ENCODE results near the gene ANKRD53. TPM values are rescaled to one million over a fixed set of nuclear protein-coding genes. Genes with fewer than 3 reads are reported as not detected.
"Not testable (repeated sequence)": the region's sequence is repeated elsewhere in the genome, so short reads cannot be mapped to it uniquely, and the experiment has no call there.

The ANKRD53 gene
- total and polyA plus RNA-seq, 5 donors from 2014 or later, result 0.09 to 0.94 TPM; not detected in 3

- H3K27ac Mint-ChIP-seq, result no peak overlapping the region
- no peaks in the 10 kb centered on the region for H3K4me1 ChIP-seq (ENCODE audit: control insufficient read depth, insufficient read depth, low read length, poor library complexity, severe bottlenecking)
- H3K4me3 Mint-ChIP-seq, result no peak overlapping the region
- no peak for DNase-seq
- peaks cover 0 to 7% (median 6%) of the 10 kb centered on the region in 4 donors for H3K4me1 Mint-ChIP-seq
- no peaks in the 10 kb centered on the region for H3K9me3 Mint-ChIP-seq
- H3K27me3 ChIP-seq (ENCODE audit: control insufficient read depth, insufficient read depth, low read length), result no peaks in the 10 kb centered on the region
- no peaks in the 10 kb centered on the region for H3K36me3 ChIP-seq (ENCODE audit: control insufficient read depth, insufficient read depth, low read length)
- H3K4me3 ChIP-seq (ENCODE audit: low read depth, low read length), result no peak overlapping the region
- ATAC-seq (ENCODE audit: low read depth in 2 of 2), result no peak
- no peak overlapping the region for H3K27ac ChIP-seq (ENCODE audit: insufficient read depth, low read length, poor library complexity, severe bottlenecking)
- H3K27me3 Mint-ChIP-seq, result no peaks in the 10 kb centered on the region
- H3K36me3 Mint-ChIP-seq, result no peaks in the 10 kb centered on the region
- H3K9me3 ChIP-seq (ENCODE audit: control insufficient read depth in 2 of 2, low read length in 2 of 2), result no peaks in the 10 kb centered on the region
Measured at GRCh38 chr2:71018625-71019024, 40.2 kb downstream of the ANKRD53 start.

- not testable (repeated sequence) for H3K27ac ChIP-seq (ENCODE audit: insufficient read depth, low read length, poor library complexity, severe bottlenecking); H3K4me1 Mint-ChIP-seq; H3K36me3 ChIP-seq (ENCODE audit: control insufficient read depth, insufficient read depth, low read length); H3K4me3 Mint-ChIP-seq; H3K36me3 Mint-ChIP-seq; ATAC-seq (ENCODE audit: low read depth in 2 of 2); H3K4me1 ChIP-seq (ENCODE audit: control insufficient read depth, insufficient read depth, low read length, poor library complexity, severe bottlenecking); DNase-seq; H3K4me3 ChIP-seq (ENCODE audit: low read depth, low read length); H3K9me3 Mint-ChIP-seq; H3K9me3 ChIP-seq (ENCODE audit: control insufficient read depth in 2 of 2, low read length in 2 of 2); H3K27me3 Mint-ChIP-seq; H3K27me3 ChIP-seq (ENCODE audit: control insufficient read depth, insufficient read depth, low read length); H3K27ac Mint-ChIP-seq
Measured at GRCh38 chr2:71019989-71020388, 41.6 kb downstream of the ANKRD53 start.

GRCh38 chr2:71021394-71021793 is 43.0 kb downstream of the ANKRD53 start:
- not testable (repeated sequence) for H3K4me3 ChIP-seq (ENCODE audit: low read depth, low read length); H3K27me3 Mint-ChIP-seq; H3K4me1 Mint-ChIP-seq; H3K9me3 Mint-ChIP-seq; H3K27ac ChIP-seq (ENCODE audit: insufficient read depth, low read length, poor library complexity, severe bottlenecking); H3K27me3 ChIP-seq (ENCODE audit: control insufficient read depth, insufficient read depth, low read length); H3K9me3 ChIP-seq (ENCODE audit: control insufficient read depth in 2 of 2, low read length in 2 of 2); H3K4me1 ChIP-seq (ENCODE audit: control insufficient read depth, insufficient read depth, low read length, poor library complexity, severe bottlenecking); H3K36me3 ChIP-seq (ENCODE audit: control insufficient read depth, insufficient read depth, low read length); H3K36me3 Mint-ChIP-seq; ATAC-seq (ENCODE audit: low read depth in 2 of 2); H3K4me3 Mint-ChIP-seq; DNase-seq
- H3K27ac Mint-ChIP-seq, result peak overlapping the region in 1 of 3 donors; percentile 42

- not testable (repeated sequence) for H3K4me1 Mint-ChIP-seq, H3K4me3 Mint-ChIP-seq
- peak overlapping the region; percentile 61 to 72 (median 69) for H3K27ac Mint-ChIP-seq
Measured at GRCh38 chr2:71023553-71024243, 45.3 kb downstream of the ANKRD53 start.

More at GRCh38 chr2:71023553-71024243, 45.3 kb downstream of the ANKRD53 start:
- not testable (repeated sequence) for H3K27me3 Mint-ChIP-seq; H3K9me3 ChIP-seq (ENCODE audit: control insufficient read depth in 2 of 2, low read length in 2 of 2); H3K36me3 Mint-ChIP-seq; ATAC-seq (ENCODE audit: low read depth in 2 of 2); H3K27me3 ChIP-seq (ENCODE audit: control insufficient read depth, insufficient read depth, low read length); H3K4me1 ChIP-seq (ENCODE audit: control insufficient read depth, insufficient read depth, low read length, poor library complexity, severe bottlenecking); H3K4me3 ChIP-seq (ENCODE audit: low read depth, low read length); H3K27ac ChIP-seq (ENCODE audit: insufficient read depth, low read length, poor library complexity, severe bottlenecking); H3K9me3 Mint-ChIP-seq; H3K36me3 ChIP-seq (ENCODE audit: control insufficient read depth, insufficient read depth, low read length)
- peak in 2 of 3 donors; percentile 32 to 33 for DNase-seq

Other genes starting within 250 kb of the ANKRD53 start
- gene ADD2, start 210.4 kb upstream of the ANKRD53 start, total RNA-seq, result 0.67 TPM
- under 1 TPM in 1 of 4 donors, not detected in 3; 0.02 TPM for gene ADD2, start 210.4 kb upstream of the ANKRD53 start, polyA plus RNA-seq
- gene FIGLA, start 188.0 kb upstream of the ANKRD53 start, total RNA-seq, result not detected
- gene FIGLA, start 188.0 kb upstream of the ANKRD53 start, polyA plus RNA-seq, result not detected
- not detected for gene CLEC4F, start 158.0 kb upstream of the ANKRD53 start, total RNA-seq
- not detected for gene CLEC4F, start 158.0 kb upstream of the ANKRD53 start, polyA plus RNA-seq
- not detected for gene CD207, start 142.8 kb upstream of the ANKRD53 start, total RNA-seq
- gene CD207, start 142.8 kb upstream of the ANKRD53 start, polyA plus RNA-seq, result not detected
- gene VAX2, start 78.1 kb upstream of the ANKRD53 start, total RNA-seq, result not detected
- gene VAX2, start 78.1 kb upstream of the ANKRD53 start, polyA plus RNA-seq, result not detected
- gene ATP6V1B1, start 42.7 kb upstream of the ANKRD53 start, total RNA-seq, result not detected
- not detected for gene ATP6V1B1, start 42.7 kb upstream of the ANKRD53 start, polyA plus RNA-seq
- gene TEX261, start 16.2 kb downstream of the ANKRD53 start, total RNA-seq, result 37.8 TPM
- 10 to 100 TPM; 30.2 to 35.4 (median 32.6) TPM for gene TEX261, start 16.2 kb downstream of the ANKRD53 start, polyA plus RNA-seq
- gene NAGK, start 90.0 kb downstream of the ANKRD53 start, total RNA-seq, result 89.0 TPM
- 10 to 100 TPM; 63.8 to 81.3 (median 80.3) TPM for gene NAGK, start 90.0 kb downstream of the ANKRD53 start, polyA plus RNA-seq
- 12.8 TPM for gene MCEE, start 151.6 kb downstream of the ANKRD53 start, total RNA-seq
- gene MCEE, start 151.6 kb downstream of the ANKRD53 start, polyA plus RNA-seq, result 10 to 100 TPM; 24.6 to 38.2 (median 33.4) TPM
- 28.3 TPM for gene MPHOSPH10, start 152.0 kb downstream of the ANKRD53 start, total RNA-seq
- gene MPHOSPH10, start 152.0 kb downstream of the ANKRD53 start, polyA plus RNA-seq, result 10 to 100 TPM; 18.0 to 23.1 (median 20.1) TPM
- gene PAIP2B, start 248.5 kb downstream of the ANKRD53 start, total RNA-seq, result 2.9 TPM
- gene PAIP2B, start 248.5 kb downstream of the ANKRD53 start, polyA plus RNA-seq, result 1 to 10 TPM; 2.1 to 2.9 (median 2.4) TPM